Prostate gland (tissue), 2 donors: ENCODE data around the gene ARL14EP.

Source experiments
- CTCF ChIP-seq, 4 experiments: fragments of 200-600 bp in 2 of 4; fragments of 450-650 bp in 2 of 4; sonication (generic) in 2 of 4; IDR thresholded peaks; 1 replicate in 3 of 4; 2 replicates in 1 of 4; pipeline ENCODE4 v1.5.1; 2016 to 2019; ENCODE audit warnings: antibody characterized with exemption in 4 of 4, mild to moderate bottlenecking in 2 of 4, moderate library complexity in 2 of 4
- POLR2A ChIP-seq: fragments of 450-650 bp; IDR thresholded peaks from one replicate; pipeline ENCODE4 v1.6.1; 2016; ENCODE audit warnings: antibody characterized with exemption, mild to moderate bottlenecking

GRCh38 chr11:30285416-30286121 is 37.3 kb upstream of the ARL14EP start:
- TF ChIP-seq CTCF (IDR thresholded peaks at IDR 0.05) (no peak), POLR2A (no peak)
